K562 (cell line): ENCODE results near the gene FGF12.

Experiments
- CAMTA2 ChIP-seq: fragments of 250-450 bp; sonication (Bioruptor Pico); conservative IDR thresholded peaks from 2 replicates; pipeline ENCODE4 v1.5.1; 2022
- DACH1 ChIP-seq: fragments of 450-650 bp; IDR thresholded peaks from 2 replicates; pipeline ENCODE4 v1.6.1; 2018; ENCODE audit not compliant: partially characterized antibody
- MYC ChIP-seq, 2 experiments: fragments of 250-450 bp in 1 of 2; sonication (Bioruptor Pico) in 1 of 2; IDR thresholded peaks; 2 replicates each; pipeline versions ENCODE4 v1.5.1 to v1.6.1; 2012 to 2021; ENCODE audit warnings: low read depth in 2 of 2, borderline replicate concordance in 1 of 2, improper control_type of control experiment in 1 of 2, low read length in 1 of 2, mild to moderate bottlenecking in 1 of 2, moderate library complexity in 1 of 2
- POLR2A ChIP-seq: fragments of 450-650 bp; conservative IDR thresholded peaks from 2 replicates; pipeline ENCODE4 v1.6.1; 2016
- POLR2AphosphoS5 ChIP-seq: IDR thresholded peaks from 2 replicates; pipeline ENCODE4 v1.6.1; 2011; ENCODE audit warnings: mild to moderate bottlenecking, low read depth, low read length, moderate library complexity; ENCODE audit not compliant: control insufficient read depth, insufficient read depth
- RNF2 ChIP-seq: sonication (generic); IDR thresholded peaks from 2 replicates; pipeline ENCODE4 v1.6.1; 2016
- ZNF197 ChIP-seq: fragments of 200-800 bp; sonication (Bioruptor generic); IDR thresholded peaks from 2 replicates; pipeline ENCODE4 v1.6.1; 2016; ENCODE audit warnings: low read depth, missing genetic modification characterization, missing compliant biosample characterization
- ZNF263 ChIP-seq: sonication (generic); formaldehyde crosslinking; IDR thresholded peaks from 2 replicates; pipeline ENCODE4 v1.8.0; 2022; ENCODE audit warnings: mild to moderate bottlenecking, missing genetic modification reagents, borderline replicate concordance
- ZNF3 ChIP-seq: fragments of 250-450 bp; sonication (Bioruptor Pico); IDR thresholded peaks from 2 replicates; pipeline ENCODE4 v1.5.0; 2021; ENCODE audit warnings: mild to moderate bottlenecking, moderate library complexity
- ZNF561 ChIP-seq: fragments of 450-650 bp; formaldehyde crosslinking; conservative IDR thresholded peaks from 2 replicates; pipeline ENCODE4 v1.4.0; 2020; ENCODE audit warnings: mild to moderate bottlenecking, moderate library complexity
- ZNF584 ChIP-seq: fragments of 200-800 bp; sonication (Bioruptor generic); IDR thresholded peaks from 2 replicates; pipeline ENCODE4 v1.6.1; 2016; ENCODE audit warnings: low read depth, mild to moderate bottlenecking, missing genetic modification characterization, missing compliant biosample characterization
- TF ChIP-seq, protein P1 (sequence below): sonication (generic); formaldehyde crosslinking; IDR thresholded peaks from 2 replicates; pipeline ENCODE4 v1.8.1; 2023; ENCODE audit warnings: missing genetic modification reagents, mild to moderate bottlenecking, borderline replicate concordance

DNA sequence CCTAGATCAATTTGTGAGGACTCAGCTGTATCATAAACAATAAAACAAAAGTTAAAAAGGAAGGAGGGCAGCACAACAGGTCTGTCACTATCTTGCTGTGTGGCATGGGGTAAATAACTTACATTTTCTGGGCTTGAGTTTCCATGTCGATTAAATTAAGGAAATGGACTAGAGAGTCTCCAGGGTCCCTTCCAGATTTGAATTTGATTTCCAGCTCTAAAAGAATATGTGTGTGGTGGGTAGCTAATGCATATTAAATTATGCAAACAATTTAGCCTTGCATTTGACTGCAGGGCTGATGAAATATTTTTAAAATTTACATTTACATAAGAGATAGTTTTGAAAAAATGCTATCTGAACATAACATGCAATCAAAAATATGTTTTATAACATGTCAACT, 447.7 kb downstream of the FGF12 start:
- TF ChIP-seq DACH1 (no peak), POLR2AphosphoS5 (no peak), ZNF3 (CRISPR knock-in tag) (no peak), ZNF561 (no peak), ZNF263 (CRISPR knock-in tag) (no peak), ZNF197 (CRISPR knock-in tag) (no peak), ZNF584 (CRISPR knock-in tag) (no peak), POLR2A (no peak), CAMTA2 (CRISPR knock-in tag) (no peak), RNF2 (no peak), MYC (IDR thresholded peaks at IDR 0.05; ENCODE audit: low read depth, low read length) (no peak), MYC (CRISPR knock-in tag; IDR thresholded peaks at IDR 0.05; ENCODE audit: borderline replicate concordance, low read depth) (no peak)
- TF ChIP-seq, protein P1, sequence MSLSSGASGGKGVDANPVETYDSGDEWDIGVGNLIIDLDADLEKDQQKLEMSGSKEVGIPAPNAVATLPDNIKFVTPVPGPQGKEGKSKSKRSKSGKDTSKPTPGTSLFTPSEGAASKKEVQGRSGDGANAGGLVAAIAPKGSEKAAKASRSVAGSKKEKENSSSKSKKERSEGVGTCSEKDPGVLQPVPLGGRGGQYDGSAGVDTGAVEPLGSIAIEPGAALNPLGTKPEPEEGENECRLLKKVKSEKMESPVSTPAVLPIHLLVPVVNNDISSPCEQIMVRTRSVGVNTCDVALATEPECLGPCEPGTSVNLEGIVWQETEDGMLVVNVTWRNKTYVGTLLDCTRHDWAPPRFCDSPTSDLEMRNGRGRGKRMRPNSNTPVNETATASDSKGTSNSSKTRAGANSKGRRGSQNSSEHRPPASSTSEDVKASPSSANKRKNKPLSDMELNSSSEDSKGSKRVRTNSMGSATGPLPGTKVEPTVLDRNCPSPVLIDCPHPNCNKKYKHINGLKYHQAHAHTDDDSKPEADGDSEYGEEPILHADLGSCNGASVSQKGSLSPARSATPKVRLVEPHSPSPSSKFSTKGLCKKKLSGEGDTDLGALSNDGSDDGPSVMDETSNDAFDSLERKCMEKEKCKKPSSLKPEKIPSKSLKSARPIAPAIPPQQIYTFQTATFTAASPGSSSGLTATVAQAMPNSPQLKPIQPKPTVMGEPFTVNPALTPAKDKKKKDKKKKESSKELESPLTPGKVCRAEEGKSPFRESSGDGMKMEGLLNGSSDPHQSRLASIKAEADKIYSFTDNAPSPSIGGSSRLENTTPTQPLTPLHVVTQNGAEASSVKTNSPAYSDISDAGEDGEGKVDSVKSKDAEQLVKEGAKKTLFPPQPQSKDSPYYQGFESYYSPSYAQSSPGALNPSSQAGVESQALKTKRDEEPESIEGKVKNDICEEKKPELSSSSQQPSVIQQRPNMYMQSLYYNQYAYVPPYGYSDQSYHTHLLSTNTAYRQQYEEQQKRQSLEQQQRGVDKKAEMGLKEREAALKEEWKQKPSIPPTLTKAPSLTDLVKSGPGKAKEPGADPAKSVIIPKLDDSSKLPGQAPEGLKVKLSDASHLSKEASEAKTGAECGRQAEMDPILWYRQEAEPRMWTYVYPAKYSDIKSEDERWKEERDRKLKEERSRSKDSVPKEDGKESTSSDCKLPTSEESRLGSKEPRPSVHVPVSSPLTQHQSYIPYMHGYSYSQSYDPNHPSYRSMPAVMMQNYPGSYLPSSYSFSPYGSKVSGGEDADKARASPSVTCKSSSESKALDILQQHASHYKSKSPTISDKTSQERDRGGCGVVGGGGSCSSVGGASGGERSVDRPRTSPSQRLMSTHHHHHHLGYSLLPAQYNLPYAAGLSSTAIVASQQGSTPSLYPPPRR = no peak
